Fibroblast of lung (primary cell): Measurements from ENCODE around the gene APAF1.

Experiments
- CTCF ChIP-seq, 2 donors: IDR thresholded peaks in 1 of 2; conservative IDR thresholded peaks in 1 of 2; 1 replicate in 1 of 2; 2 replicates in 1 of 2; pipeline ENCODE4 v1.5.1; 2011 to 2012; ENCODE audit warnings: low read length in 2 of 2, control low read depth in 1 of 2, inconsistent platforms in 1 of 2, low read depth in 1 of 2, mild to moderate bottlenecking in 1 of 2
- EZH2 ChIP-seq: IDR thresholded peaks from 2 replicates; pipeline ENCODE4 v1.5.1; 2012; ENCODE audit warnings: low read length, control low read depth, mild to moderate bottlenecking; ENCODE audit errors: missing control alignments

GRCh38 chr12:98735821-98736220 is 90.7 kb downstream of the APAF1 start:
- TF ChIP-seq CTCF (conservative IDR thresholded peaks at IDR 0.05 in 1 of 2, IDR thresholded peaks at IDR 0.05 in 1 of 2; ENCODE audit: low read depth in 1 of 2, low read length in 2 of 2) (no peak), EZH2 (no peak)
